HK-2 (cell line): ENCODE measurements around the gene FAXC.

Source experiments
- DNase-seq: peaks from one replicate; pipeline ENCODE4 v3.0.0-alpha.2; 2018; ENCODE audit not compliant: unreplicated experiment

The FAXC gene

GRCh38 chr6:99349171-99350141, at the start of gene FAXC:
FAXC (minus strand) TSS chr6:99349674; CDS start chr6:99349372, 302 bp downstream.
- DNase-seq: peak; percentile 69

DNA sequence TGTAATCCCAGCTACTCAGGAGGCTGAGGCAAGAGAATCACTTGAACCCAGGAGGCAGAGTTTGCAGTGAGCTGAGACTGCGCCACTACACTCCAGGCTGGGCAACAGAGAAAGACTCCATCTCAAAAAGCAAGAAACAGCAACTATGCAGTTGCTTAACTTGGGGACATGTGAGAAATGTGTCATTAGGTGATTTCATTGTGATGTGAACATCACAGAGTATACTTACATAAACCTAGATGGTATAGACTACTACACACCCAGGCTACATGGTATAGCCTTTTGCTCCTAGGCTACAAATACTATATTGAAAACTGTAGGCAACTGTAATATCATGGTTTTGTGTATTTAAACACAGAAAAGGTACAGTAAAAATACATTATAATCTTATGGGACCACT, 47.8 kb upstream of the FAXC start:
- no peak for DNase-seq

DNA sequence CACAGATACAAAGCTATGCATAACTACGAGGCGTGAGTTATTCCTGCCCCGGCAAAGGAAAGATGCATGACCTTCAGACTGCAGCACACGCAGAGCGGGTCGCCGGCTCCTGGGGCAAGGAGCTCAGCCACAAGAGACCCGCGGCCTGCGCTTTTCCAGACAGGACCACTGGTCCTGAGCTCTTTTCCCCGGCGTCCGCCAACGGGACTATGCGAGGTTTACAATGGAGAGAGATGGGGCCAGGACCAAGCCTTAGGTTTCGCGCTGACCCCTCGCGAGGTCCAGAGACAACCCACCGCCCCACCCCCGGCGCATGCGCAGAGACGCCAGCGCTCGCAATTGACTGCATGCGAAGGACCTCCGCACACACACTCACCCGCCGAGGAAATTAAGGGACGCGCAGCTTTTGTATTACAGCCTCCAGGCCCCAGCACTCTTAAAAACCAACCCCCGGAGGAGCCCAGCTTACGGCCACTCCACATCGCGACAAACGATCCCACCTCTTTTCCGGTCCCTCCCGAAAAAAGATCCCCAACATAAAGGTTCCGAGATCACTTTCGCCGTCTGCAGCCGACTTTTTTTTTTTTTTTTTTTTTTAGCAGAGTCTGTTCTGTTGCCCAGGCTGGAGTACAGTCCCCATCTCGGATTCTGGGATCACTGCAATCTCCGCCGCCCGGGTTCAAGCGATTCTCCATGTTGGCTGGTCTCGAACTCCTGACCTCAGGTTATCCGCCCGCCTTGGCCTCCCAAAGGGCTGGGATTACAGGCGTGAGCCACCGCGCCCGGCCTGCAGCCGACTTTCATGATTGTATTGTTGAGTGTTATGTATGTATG, 44.4 kb upstream of the FAXC start, which contains the start of gene COQ3:
TSS of gene COQ3 (minus strand) at position 498 of the 834 bp plus-strand sequence. CDS start at position 482, 16 bp downstream.
- DNase-seq: peak; percentile 87

- DNase-seq: no peak
Measured at GRCh38 chr6:99393366-99393697, 43.9 kb upstream of the FAXC start.

- DNase-seq: no peak
Measured at GRCh38 chr6:99390896-99391295, 41.4 kb upstream of the FAXC start.

DNA sequence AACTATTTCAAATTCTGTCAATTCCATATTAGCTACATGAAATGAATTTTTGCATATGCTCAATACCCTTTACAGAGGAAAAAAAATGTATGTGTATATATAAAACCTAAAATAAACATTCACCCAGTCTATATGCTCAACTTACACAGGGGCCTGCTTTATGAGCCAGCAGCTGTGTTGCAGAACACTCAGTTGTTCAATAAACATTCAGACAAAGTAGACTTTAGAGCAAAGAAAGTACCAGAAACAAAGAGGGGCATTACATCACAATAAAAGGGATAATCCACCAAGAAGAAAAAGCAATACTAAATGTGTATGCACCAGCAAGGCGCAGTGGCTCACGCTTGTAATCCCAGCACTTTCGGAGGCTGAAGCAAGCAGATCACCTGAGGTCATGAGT, 35.0 kb upstream of the FAXC start:
- DNase-seq: no peak

DNA sequence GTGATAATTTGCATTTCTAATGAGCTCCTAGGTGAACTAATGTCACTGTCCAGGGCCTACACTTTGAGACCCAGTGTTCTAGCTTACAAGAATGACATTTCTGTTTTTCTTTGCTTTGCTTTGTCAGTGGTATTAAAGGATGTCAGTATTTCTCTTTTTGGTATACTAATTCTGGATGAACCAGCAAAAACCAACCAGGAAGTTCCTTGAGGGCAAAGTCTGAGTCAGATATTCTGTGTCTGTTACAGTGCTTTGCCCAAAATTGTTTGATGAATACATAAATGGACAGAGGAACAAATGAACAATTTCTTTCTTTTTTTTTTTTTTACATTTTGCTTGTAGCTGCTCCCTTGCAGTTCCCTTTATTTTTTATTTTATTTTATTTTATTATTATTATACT, 29.2 kb upstream of the FAXC start:
- DNase-seq: no peak

- DNase-seq: no peak
Measured at GRCh38 chr6:99369533-99369932, 20.1 kb upstream of the FAXC start.

- no peak for DNase-seq
Measured at GRCh38 chr6:99366852-99367251, 17.4 kb upstream of the FAXC start.

GRCh38 chr6:99364026-99364425, 14.6 kb upstream of the FAXC start:
- no peak for DNase-seq

- DNase-seq: no peak
Measured at GRCh38 chr6:99362678-99363268, 13.3 kb upstream of the FAXC start.

DNA sequence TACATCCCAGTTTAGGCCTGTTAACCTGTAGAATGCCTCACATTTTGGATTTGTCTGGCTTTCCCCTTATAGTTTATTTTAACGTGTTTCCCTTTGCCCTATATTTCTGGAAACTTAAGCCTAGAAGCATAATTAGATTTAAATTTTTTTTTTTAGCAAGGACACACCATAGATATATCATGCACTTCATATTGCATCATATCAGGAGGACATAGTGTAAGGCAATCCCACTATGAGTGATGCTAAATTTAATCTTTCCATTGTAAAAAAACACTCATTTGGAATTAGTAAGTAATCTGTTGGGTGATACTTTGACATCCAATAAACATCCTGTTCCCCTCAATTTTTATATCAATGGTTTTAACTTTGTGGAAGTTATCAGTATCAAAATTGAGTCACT, 10.3 kb upstream of the FAXC start:
- DNase-seq: no peak

GRCh38 chr6:99356641-99357040, 7.2 kb upstream of the FAXC start:
- DNase-seq: no peak

GRCh38 chr6:99354983-99355382, 5.5 kb upstream of the FAXC start:
- no peak for DNase-seq

DNA sequence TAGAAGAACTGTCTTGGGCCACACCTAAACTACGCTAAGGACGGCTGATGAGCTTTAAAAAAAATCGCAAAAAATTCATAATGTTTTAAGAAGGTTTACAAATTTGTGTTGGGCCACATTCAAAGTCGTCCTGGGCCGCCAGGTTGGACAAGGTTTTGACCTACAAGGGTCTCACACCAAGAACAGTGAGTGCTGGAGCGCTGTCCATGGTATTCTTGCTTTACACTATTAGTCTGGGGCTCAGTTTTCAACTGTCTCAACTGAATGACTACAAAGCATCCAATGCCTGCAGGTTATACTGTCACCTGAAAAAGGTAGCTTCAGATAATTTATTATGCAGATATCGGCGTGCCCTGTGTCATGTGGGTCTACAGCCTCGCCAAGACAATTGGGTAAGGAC, 3.7 kb upstream of the FAXC start:
- no peak for DNase-seq

DNA sequence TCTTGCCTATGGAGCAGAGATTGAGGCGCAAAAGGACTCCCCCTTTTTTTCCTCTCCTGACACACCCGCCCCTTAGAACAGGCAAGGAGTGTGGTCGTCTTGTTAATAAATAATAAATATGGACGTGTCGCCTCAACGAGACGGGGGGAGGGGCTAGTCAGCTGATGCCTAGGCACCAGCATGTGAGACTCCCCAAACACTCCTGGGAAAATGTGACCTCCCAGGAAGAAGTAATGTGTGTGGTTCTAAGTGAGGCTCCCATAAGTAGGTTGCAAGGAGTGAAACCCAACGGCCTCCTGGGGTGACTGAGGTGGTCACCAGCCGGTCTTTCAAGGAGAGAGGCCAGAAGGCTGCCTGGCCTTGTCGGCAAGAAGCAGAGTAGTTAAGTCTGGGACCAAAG, 1.1 kb upstream of the FAXC start:
- peak; percentile 49 for DNase-seq

DNA sequence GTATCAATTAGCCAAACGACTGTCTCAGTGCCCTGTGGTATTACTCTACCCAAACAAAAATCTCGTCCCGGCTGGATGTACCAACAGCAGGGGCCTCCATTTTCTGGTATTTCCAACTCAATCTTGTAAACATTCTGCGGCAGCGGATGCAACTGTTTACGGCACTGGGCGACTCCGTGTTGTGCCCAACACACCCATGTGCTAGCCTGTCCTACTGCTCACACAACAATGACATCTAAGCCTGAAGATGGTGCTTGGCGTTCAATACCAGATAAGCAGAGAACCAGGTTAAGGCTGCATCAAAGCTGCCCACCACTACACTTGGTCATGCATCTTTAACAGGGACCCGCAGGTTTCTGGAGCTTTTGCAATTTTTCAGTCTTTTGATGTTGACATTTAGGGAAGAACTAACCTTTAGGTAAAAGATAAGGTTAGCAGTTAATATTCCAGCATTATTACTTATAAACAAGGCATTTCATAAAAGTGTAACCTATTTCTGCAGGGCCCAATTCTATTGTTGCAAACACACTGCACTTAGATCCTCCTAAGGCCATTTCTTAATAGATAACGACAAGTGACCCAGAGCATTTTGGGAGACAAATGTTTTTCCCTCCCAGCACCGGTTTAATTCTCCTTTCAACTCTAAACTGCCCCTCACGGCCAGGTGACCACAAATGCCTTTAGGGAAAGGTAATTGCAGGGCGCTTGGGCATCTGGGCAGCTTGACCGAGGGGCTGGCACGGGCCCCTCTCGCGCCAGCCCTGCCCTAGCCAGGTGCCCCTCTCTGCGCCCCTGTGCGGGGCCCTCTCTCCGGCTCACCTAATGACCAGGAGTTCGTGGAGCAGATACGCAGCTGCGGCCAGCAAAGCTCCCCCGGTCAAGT, 945 bp downstream of the FAXC start:
- DNase-seq: no peak

DNA sequence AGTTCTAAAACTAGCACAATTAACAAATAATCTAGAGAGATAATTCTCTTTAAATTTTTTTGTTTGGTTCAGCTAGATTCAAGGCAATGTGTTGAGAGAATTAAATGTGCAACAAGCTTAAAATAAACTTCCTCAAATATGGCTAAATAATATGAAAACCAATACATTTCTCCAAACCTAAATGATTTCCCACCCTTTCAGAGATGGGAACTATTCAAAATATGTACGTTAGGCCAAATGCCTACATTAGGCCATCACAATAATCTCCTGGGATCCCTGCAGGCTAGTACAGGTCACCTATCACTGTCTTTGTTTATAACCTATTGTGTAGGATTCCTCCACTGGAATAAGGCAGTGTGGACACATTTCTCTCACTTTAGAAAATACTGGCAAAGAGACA, 1.7 kb downstream of the FAXC start:
- no peak for DNase-seq

- DNase-seq: no peak
Measured at GRCh38 chr6:99346595-99346994, 2.9 kb downstream of the FAXC start.

GRCh38 chr6:99345164-99345563, 4.3 kb downstream of the FAXC start:
- DNase-seq: no peak

GRCh38 chr6:99344289-99344688, 5.2 kb downstream of the FAXC start:
- peak; percentile 53 for DNase-seq
